Gastrocnemius medialis (tissue), 4 donors: ENCODE results near the gene RYR2. TPM values are rescaled to one million over a fixed set of nuclear protein-coding genes. Genes with fewer than 3 reads are reported as not detected.

Experiments
- ATAC-seq, 2 donors: fragments of 150-250 bp; one replicate each; pipeline ENCODE4 v1.9.1; 2016
- DNase-seq, 2 donors: peaks; one replicate each; pipeline ENCODE4 v3.0.0-alpha.2; 2019
- H3K27ac ChIP-seq, 4 donors: fragments of 200-600 bp; sonication (generic); 1 replicate in 1 of 4; 2 replicates in 3 of 4; pipeline ENCODE4 v1.5.1; 2016 to 2018; ENCODE audit warnings: mild to moderate bottlenecking in 2 of 4, moderate library complexity in 1 of 4
- H3K27me3 ChIP-seq, 3 donors: fragments of 200-600 bp; sonication (generic) in 2 of 3; 1 replicate in 1 of 3; 2 replicates in 2 of 3; pipeline versions ENCODE4 v1.5.1 to v1.6.0; 2016 to 2019; ENCODE audit warnings: mild to moderate bottlenecking in 1 of 3, moderate library complexity in 1 of 3
- H3K36me3 ChIP-seq, 2 donors: fragments of 200-600 bp; sonication (generic) in 1 of 2; one replicate each; pipeline ENCODE4 v1.5.1; 2017 to 2018
- H3K4me1 ChIP-seq, 2 donors: fragments of 200-600 bp; sonication (generic) in 1 of 2; one replicate each; pipeline ENCODE4 v1.5.1; 2016 to 2017; ENCODE audit warnings: mild to moderate bottlenecking in 2 of 2
- H3K4me3 ChIP-seq, 4 donors: fragments of 200-600 bp; sonication (generic) in 3 of 4; 1 replicate in 1 of 4; 2 replicates in 3 of 4; pipeline ENCODE4 v1.5.1; 2016 to 2019; ENCODE audit warnings: mild to moderate bottlenecking in 2 of 4
- H3K9me3 ChIP-seq, 3 donors: fragments of 200-600 bp; sonication (generic) in 2 of 3; 1 replicate in 1 of 3; 2 replicates in 2 of 3; pipeline ENCODE4 v1.5.1; 2016 to 2019
- POLR2A ChIP-seq, 2 donors: fragments of 450-650 bp; IDR thresholded peaks; one replicate each; pipeline ENCODE4 v1.6.1; 2017; ENCODE audit warnings: antibody characterized with exemption in 2 of 2, mild to moderate bottlenecking in 2 of 2, moderate library complexity in 2 of 2
- in situ Hi-C, 4 donors: fragments of 200-750 bp; cut with MboI; loops; one replicate each; pipeline versions ENCODE4 v1.15.0 to v1.8.0; 2017; ENCODE audit warnings: low sequenced_read_pairs in 4 of 4
- intact Hi-C: fragments of 100-400 bp; cut with DNase I; formaldehyde crosslinking; loops from one replicate; pipeline ENCODE4 v1.15.1; 2023; ENCODE audit warnings: low total_unique reads
- total RNA-seq, 4 donors: library from RNA; depleted of rRNA; stranded (reverse); fragments of >200 nt; gene quantifications; one replicate each; pipeline versions ENCODE4 v1.1.0 to v1.2.3, GENCODE V29; 2016
- TF ChIP-seq, protein P1 (sequence below), 5 experiments: fragments of 450-650 bp in 3 of 5; fragments of 200-600 bp in 2 of 5; sonication (generic) in 2 of 5; IDR thresholded peaks in 4 of 5; conservative IDR thresholded peaks in 1 of 5; 1 replicate in 4 of 5; 2 replicates in 1 of 5; pipeline ENCODE4 v1.5.1; 2016 to 2019; ENCODE audit warnings: antibody characterized with exemption in 5 of 5, mild to moderate bottlenecking in 3 of 5, moderate library complexity in 3 of 5

The RYR2 gene
- total RNA-seq, 4 donors from 2014 or later: 0.04 to 0.16 (median 0.07) TPM

DNA sequence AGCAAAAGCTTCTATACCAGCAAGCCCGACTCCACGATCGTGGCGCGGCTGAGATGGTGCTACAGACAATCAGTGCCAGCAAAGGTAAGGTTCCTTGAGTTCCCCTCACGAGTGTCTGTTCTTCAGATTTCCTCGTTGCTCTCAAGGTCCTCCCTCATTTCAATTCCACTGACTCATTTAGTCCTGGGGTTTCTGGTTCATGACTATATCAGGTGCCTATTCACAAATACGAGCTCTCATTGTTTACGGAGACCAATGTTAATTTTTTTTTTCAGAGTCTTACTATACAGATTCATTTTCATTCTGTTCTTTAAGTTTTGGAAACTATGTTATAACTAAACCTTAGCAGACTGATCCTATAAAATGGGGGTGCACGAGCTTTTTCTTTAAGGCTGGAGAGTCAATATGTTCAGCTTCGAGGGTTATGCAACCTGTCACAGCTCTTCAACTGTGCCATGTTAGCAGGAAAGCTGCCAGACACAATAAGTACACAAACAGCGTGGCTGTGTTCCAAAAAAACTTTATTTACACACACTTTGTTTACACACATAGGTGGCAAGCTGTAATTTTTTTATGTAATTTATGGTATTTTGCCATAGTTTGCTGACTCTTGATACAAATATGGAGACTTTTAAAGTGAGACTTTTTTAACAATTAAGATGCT lies 714.5 kb downstream of the RYR2 start:
- Histone ChIP-seq H3K9me3 (no peaks in the 10 kb centered on the region), H3K36me3 (no peaks in the 10 kb centered on the region), H3K27me3 (no peaks in the 10 kb centered on the region), H3K4me3 (no peak overlapping the region), H3K27ac (no peak overlapping the region), H3K4me1 (no peaks in the 10 kb centered on the region)
- TF ChIP-seq, protein P1, sequence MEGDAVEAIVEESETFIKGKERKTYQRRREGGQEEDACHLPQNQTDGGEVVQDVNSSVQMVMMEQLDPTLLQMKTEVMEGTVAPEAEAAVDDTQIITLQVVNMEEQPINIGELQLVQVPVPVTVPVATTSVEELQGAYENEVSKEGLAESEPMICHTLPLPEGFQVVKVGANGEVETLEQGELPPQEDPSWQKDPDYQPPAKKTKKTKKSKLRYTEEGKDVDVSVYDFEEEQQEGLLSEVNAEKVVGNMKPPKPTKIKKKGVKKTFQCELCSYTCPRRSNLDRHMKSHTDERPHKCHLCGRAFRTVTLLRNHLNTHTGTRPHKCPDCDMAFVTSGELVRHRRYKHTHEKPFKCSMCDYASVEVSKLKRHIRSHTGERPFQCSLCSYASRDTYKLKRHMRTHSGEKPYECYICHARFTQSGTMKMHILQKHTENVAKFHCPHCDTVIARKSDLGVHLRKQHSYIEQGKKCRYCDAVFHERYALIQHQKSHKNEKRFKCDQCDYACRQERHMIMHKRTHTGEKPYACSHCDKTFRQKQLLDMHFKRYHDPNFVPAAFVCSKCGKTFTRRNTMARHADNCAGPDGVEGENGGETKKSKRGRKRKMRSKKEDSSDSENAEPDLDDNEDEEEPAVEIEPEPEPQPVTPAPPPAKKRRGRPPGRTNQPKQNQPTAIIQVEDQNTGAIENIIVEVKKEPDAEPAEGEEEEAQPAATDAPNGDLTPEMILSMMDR (IDR thresholded peaks at IDR 0.05 in 4 of 5, conservative IDR thresholded peaks at IDR 0.05 in 1 of 5): no peak
- TF ChIP-seq POLR2A (IDR thresholded peaks at IDR 0.05): no peak
- intact Hi-C loops: no loop called here
- in situ Hi-C loops: no loop called here
- ATAC-seq (no peak), DNase-seq (no peak)

DNA sequence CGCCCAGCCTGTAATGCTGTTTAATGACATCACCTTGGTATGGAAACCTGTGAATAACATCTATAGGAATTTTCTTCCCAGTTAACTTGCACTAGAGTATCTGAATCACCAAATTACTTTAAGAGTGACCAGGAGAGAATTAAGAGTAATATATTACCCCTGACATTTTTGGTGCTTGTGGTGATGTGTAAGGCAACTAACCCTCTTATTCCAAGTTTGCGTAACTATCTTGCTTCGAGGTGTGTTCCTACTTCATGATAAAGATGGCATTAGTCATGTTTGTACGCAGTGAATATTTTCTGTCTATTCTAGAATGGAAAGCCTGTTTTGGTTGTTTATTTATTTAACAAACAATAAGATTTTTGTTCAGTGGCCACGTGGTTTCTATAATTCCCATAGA lies 717.4 kb downstream of the RYR2 start:
- Histone ChIP-seq H3K4me3 (no peak overlapping the region), H3K36me3 (no peaks in the 10 kb centered on the region), H3K9me3 (no peaks in the 10 kb centered on the region), H3K4me1 (no peaks in the 10 kb centered on the region), H3K27ac (no peak overlapping the region), H3K27me3 (no peaks in the 10 kb centered on the region)
- DNase-seq (no peak), ATAC-seq (no peak)
- in situ Hi-C loops: no loop called here
- TF ChIP-seq, protein P1 (IDR thresholded peaks at IDR 0.05 in 4 of 5, conservative IDR thresholded peaks at IDR 0.05 in 1 of 5): no peak
- no peak for TF ChIP-seq POLR2A (IDR thresholded peaks at IDR 0.05)
- intact Hi-C loops: no loop called here

DNA sequence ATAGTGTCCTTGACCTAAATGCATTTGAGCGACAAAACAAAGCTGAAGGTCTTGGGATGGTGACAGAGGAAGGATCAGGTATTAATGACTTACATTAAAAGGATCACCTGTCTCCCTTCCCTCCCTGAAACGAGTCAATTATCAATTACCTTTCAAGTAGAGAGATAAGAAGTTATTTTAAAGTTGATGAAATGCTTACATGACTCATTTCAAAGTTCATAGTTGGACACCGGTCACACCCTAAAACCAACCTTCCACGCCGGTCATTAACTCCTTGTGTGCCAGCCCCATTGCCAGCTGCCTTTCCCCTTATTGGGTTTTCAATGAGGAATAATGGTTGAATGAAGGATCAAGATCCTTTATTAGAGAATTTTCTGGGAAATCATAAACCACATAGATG lies 719.0 kb downstream of the RYR2 start:
- Histone ChIP-seq H3K4me1 (no peaks in the 10 kb centered on the region), H3K27me3 (no peaks in the 10 kb centered on the region), H3K36me3 (no peaks in the 10 kb centered on the region), H3K9me3 (no peaks in the 10 kb centered on the region), H3K27ac (no peak overlapping the region), H3K4me3 (no peak overlapping the region)
- intact Hi-C loops: no loop called here
- no peak for DNase-seq
- no peak for TF ChIP-seq POLR2A (IDR thresholded peaks at IDR 0.05)
- TF ChIP-seq, protein P1 (IDR thresholded peaks at IDR 0.05 in 4 of 5, conservative IDR thresholded peaks at IDR 0.05 in 1 of 5): no peak
- in situ Hi-C loops: no loop called here
- no peak for ATAC-seq

DNA sequence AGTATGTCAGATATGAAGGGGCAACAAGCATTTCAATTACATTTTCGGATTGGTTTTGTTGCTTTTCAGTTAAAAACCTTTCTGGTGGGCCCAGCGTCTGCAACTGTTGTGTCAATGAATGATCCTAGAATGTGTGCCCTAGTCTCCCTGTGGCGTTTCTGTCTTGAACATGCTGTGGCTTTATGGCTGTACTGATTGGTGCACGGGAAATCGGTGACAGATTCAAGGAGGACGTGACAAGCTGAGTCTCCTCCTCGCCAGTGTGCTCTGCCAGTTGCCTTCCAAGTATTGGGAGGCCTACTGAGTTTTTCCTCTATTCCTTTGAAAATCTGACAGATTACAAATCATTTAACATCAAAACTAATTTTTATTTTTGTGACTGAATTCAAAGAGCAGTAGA lies 721.2 kb downstream of the RYR2 start:
- Histone ChIP-seq H3K9me3 (no peaks in the 10 kb centered on the region), H3K4me3 (no peak overlapping the region), H3K4me1 (no peaks in the 10 kb centered on the region), H3K27me3 (no peaks in the 10 kb centered on the region), H3K27ac (no peak overlapping the region), H3K36me3 (no peaks in the 10 kb centered on the region)
- TF ChIP-seq, protein P1 (IDR thresholded peaks at IDR 0.05 in 4 of 5, conservative IDR thresholded peaks at IDR 0.05 in 1 of 5): no peak
- no peak for TF ChIP-seq POLR2A (IDR thresholded peaks at IDR 0.05)
- DNase-seq (no peak), ATAC-seq (no peak)
- intact Hi-C loops (no loop called here), in situ Hi-C loops (no loop called here)

DNA sequence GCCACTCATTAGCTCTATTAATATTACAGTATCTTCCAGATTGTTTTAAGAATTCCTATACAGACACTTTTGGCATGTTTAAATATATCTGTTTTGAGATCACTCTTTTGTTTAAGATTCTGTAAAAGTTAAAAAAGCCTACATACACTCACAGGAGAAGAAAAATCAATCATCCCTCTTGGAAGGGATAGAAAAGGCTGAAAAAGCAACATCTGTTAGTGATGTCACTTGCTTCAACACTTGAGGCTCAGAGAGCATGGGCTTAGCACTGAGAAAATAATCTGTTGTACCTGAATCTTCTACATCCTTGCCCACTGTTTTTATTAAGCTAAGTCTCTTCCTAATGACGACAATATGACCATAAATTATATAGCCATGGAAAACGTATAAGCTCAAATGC lies 721.8 kb downstream of the RYR2 start:
- DNase-seq: no peak
- in situ Hi-C loops: no loop called here
- Histone ChIP-seq H3K27ac (no peak overlapping the region), H3K4me1 (no peaks in the 10 kb centered on the region), H3K36me3 (no peaks in the 10 kb centered on the region), H3K9me3 (no peaks in the 10 kb centered on the region), H3K4me3 (no peak overlapping the region), H3K27me3 (no peaks in the 10 kb centered on the region)
- intact Hi-C loops: no loop called here
- ATAC-seq: no peak
- TF ChIP-seq POLR2A (IDR thresholded peaks at IDR 0.05): no peak
- TF ChIP-seq, protein P1 (IDR thresholded peaks at IDR 0.05 in 4 of 5, conservative IDR thresholded peaks at IDR 0.05 in 1 of 5): no peak
